Activated T-helper 1 cell treated with anti-CD3 and anti-CD28 coated beads, Interleukin-12 subunit alpha, Interleukin-12 subunit beta, Interleukin-2, Interleukin-4 antibody, amounts not matched to agents 30 ng/mL and 10 ng/mL and 1 ng/mL, durations not matched to agents 14 hours and 24 hours and 36 hours (primary cell): ENCODE measurements around the gene MAP7. TPM values are rescaled to one million over a fixed set of nuclear protein-coding genes. Genes with fewer than 3 reads are reported as not detected.

Experiments
- DNase-seq: peaks from one replicate; pipeline ENCODE4 v3.0.0; 2021; ENCODE audit warnings: low spot score
- H3K27ac Mint-ChIP-seq: one replicate; pipeline ENCODE4 v1.8.0; 2021; ENCODE audit warnings: mild to moderate bottlenecking, mixed read lengths
- H3K27me3 Mint-ChIP-seq: one replicate; pipeline ENCODE4 v1.8.0; 2022; ENCODE audit warnings: mild to moderate bottlenecking, moderate library complexity, mixed read lengths; ENCODE audit not compliant: insufficient read depth
- H3K36me3 Mint-ChIP-seq: one replicate; pipeline ENCODE4 v1.8.0; 2021; ENCODE audit warnings: low read depth, mixed read lengths
- H3K4me1 Mint-ChIP-seq: one replicate; pipeline ENCODE4 v1.8.0; 2021; ENCODE audit warnings: low read depth, mixed read lengths
- H3K4me3 Mint-ChIP-seq: one replicate; pipeline ENCODE4 v1.8.0; 2021; ENCODE audit warnings: mild to moderate bottlenecking, moderate library complexity, mixed read lengths
- H3K9me3 Mint-ChIP-seq: one replicate; pipeline ENCODE4 v1.8.0; 2021; ENCODE audit warnings: mixed read lengths
- intact Hi-C: fragments of 100-400 bp; cut with micrococcal nuclease; formaldehyde crosslinking; loops from one replicate; pipeline ENCODE4 v1.15.1; 2024
- total RNA-seq: library from RNA; stranded (reverse); gene quantifications from 2 replicates; pipeline ENCODE4 v1.2.3, GENCODE V29; 2022

Gene MAP7
- total RNA-seq, 1 donor from 2014 or later = 2.3 TPM

DNA sequence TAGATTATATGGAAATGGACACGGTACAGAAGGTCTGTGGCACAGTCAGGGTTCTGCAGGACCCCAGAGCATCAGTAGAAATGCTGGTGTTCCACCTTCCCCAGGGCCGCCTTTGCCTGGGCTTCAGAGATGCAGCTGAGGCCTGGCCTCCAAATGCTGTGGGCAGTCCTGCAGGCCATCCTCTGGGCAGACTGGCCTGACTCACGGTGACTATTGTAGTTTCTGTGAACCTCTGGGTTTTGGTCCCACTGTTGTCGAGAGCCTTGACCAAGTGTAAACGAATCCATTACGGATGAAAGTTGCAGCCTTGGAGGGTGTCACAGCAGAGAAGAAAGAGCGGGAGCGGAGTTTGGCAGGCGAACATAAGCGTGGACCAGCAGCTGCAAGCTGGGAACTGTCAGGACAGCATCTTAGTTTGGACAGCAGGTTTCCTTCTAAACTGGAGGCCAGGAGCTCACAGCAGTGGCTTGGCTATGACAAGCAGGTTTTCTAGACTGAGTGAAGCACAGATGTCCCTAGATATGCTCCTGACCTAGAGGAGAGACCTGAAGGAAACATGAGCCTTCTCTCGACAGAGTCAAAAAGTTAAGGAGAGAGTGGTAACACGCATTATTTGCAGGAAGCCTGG is 214.4 kb downstream of the MAP7 start:
- no peaks in the 10 kb centered on the region for H3K27me3 Mint-ChIP-seq
- intact Hi-C loops = no loop called here

DNA sequence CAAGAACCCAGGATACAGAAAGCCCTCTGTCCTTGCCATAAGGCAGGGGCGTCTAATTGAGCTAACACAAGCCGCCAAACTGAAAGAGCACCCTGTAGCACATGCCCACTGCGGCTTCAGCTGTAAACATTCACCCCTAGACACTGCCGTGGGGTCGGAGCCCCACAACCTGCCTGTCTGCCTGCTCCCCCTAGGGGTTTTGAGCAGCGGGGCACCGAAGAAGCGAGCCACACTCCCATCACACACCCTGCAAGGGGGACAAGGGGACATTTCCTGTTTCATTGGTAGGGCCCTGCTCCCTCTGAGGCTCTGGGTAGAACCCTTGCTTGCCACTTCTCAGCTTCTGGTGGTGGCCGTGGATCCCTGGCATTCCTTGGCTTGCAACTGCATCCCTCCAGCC is 215.4 kb downstream of the MAP7 start:
- no peak overlapping the region for H3K4me3 Mint-ChIP-seq
- DNase-seq = no peak
- no peaks in the 10 kb centered on the region for H3K9me3 Mint-ChIP-seq
- H3K27ac Mint-ChIP-seq = no peak overlapping the region
- no peaks in the 10 kb centered on the region for H3K4me1 Mint-ChIP-seq
- intact Hi-C loops = no loop called here
- no peaks in the 10 kb centered on the region for H3K27me3 Mint-ChIP-seq
- H3K36me3 Mint-ChIP-seq = no peaks in the 10 kb centered on the region

More for the DNA sequence above, 214.4 kb downstream of the MAP7 start:
- H3K27ac Mint-ChIP-seq = no peak overlapping the region
- H3K4me3 Mint-ChIP-seq = no peak overlapping the region
- no peaks in the 10 kb centered on the region for H3K4me1 Mint-ChIP-seq
- no peak for DNase-seq
- H3K36me3 Mint-ChIP-seq = no peaks in the 10 kb centered on the region
- H3K9me3 Mint-ChIP-seq = no peaks in the 10 kb centered on the region

DNA sequence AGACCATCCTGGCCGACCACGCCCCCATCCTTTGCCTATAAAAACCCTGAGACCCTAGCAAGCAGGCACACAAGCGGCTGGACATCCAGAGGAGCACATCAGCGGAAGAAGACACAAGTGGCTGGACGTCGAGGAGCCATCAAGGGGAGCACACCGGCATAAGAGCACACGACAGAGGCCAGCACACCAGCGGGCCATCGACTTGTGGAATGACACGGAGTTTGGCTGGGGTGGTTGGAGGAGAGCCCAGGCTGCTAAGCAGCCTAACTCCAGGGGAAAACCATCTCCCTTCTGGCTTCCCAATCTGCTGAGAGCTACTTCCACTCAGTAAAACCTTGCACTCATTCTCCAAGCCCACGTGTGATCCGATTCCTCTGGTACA is 215.8 kb downstream of the MAP7 start:
- DNase-seq = no peak
- Mint-ChIP-seq H3K4me3 (no peak overlapping the region), H3K4me1 (no peaks in the 10 kb centered on the region), H3K27ac (no peak overlapping the region), H3K36me3 (no peaks in the 10 kb centered on the region), H3K27me3 (no peaks in the 10 kb centered on the region), H3K9me3 (no peaks in the 10 kb centered on the region)
- intact Hi-C loops = no loop called here

DNA sequence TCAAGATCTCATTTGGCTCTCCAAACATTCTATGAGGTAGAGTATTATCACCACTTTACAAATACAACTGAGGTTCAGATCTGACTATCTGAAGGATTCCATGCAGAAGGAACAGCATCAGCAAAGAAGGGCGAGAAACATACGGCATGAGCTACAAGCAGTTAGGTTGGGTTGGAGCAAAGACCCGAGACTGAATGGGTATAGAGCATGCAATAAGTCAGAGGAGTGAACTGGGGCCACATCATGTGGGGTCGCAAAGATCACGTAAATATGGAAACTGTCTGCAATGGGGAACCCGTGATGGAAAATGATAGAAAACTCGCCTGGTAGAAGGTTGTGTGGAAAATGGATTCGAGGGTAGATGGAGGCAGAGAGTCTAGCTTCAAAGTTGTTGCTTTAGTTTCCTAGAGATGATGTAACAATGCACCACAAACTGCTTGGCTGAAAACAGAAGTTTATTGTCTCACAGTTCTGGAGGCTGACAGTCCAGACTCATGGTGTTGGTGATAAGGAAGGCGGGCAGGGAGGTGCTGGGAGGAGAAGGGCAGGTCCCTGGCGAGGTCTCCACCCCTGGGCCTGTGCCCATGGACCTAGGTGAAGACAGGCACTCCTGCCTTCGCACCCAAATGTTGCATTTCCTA is 216.3 kb downstream of the MAP7 start:
- Mint-ChIP-seq H3K9me3 (no peaks in the 10 kb centered on the region), H3K27ac (no peak overlapping the region), H3K4me1 (no peaks in the 10 kb centered on the region), H3K27me3 (no peaks in the 10 kb centered on the region), H3K36me3 (no peaks in the 10 kb centered on the region), H3K4me3 (no peak overlapping the region)
- DNase-seq = no peak
- intact Hi-C loops = no loop called here

DNA sequence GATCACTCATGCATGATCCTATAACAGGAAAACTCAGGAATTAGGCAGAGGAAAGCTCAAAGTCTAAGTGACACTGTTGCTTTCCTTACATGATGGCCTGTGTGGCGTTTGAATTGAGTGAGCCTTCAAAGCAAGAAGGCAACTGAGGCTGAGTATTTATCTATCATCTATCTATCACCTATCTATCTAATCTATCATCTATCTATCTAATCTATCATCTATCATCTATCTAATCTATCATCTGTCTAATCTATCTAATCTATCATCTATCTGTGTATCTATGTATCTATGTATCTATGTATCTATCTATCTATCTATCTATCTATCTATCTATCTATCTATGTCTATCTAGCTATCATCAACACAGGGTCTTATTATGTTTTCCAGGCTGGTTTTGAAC is 218.8 kb downstream of the MAP7 start:
- no peak for DNase-seq
- intact Hi-C loops = no loop called here
- H3K4me1 Mint-ChIP-seq = no peaks in the 10 kb centered on the region
- H3K36me3 Mint-ChIP-seq = no peaks in the 10 kb centered on the region
- no peak overlapping the region for H3K27ac Mint-ChIP-seq
- H3K4me3 Mint-ChIP-seq = no peak overlapping the region
- H3K27me3 Mint-ChIP-seq = peaks cover 3% of the 10 kb centered on the region
- H3K9me3 Mint-ChIP-seq = no peaks in the 10 kb centered on the region

DNA sequence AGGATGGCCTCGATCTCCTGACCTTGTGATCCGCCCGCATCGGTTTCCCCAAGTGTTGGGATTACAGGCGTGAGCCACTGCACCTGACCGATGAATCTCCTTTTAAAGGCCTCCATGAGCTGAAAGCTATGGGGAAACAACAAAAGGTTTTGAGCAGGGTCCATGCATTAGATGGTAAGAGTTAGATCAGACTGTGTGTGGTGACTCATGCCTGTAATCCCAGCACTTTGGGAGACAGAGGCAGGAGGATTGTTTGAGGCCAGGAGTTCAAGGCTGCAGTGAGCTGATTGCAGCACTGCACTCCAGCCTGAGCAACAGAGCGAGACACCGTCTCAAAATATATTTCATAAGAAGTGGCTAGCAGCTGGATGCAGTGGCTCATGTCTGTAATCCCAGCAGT is 219.6 kb downstream of the MAP7 start:
- no peaks in the 10 kb centered on the region for H3K9me3 Mint-ChIP-seq
- no peak overlapping the region for H3K4me3 Mint-ChIP-seq
- H3K4me1 Mint-ChIP-seq = no peaks in the 10 kb centered on the region
- H3K36me3 Mint-ChIP-seq = no peaks in the 10 kb centered on the region
- no peak for DNase-seq
- intact Hi-C loops = no loop called here
- peaks cover 3% of the 10 kb centered on the region for H3K27me3 Mint-ChIP-seq
- no peak overlapping the region for H3K27ac Mint-ChIP-seq

DNA sequence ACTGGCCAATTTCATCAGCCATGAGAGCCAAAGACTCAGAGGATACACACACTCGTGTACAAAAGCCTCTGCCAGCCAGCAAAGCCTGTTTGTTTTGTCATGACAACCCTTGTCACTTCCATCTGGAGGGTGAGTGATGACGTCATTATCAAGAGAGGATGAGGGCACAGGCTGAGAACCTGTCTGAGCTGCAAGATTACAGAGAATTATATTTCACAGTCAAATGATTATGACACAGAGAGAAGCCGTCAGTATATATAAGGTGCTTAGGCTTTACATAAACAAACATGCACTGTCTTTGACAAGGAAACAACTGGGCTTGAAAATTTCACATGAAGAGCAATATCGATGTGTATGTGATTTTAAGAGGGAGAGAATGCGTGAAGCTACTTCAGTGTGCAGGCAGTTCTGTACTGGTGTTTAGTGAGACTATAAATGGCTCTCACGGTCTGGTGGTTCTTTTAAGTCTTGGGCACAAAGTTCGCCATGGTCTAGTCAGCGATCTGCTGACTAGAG is 224.1 kb downstream of the MAP7 start:
- Mint-ChIP-seq H3K4me3 (no peak overlapping the region), H3K27me3 (peaks cover 7% of the 10 kb centered on the region), H3K36me3 (no peaks in the 10 kb centered on the region), H3K27ac (no peak overlapping the region), H3K4me1 (no peaks in the 10 kb centered on the region), H3K9me3 (no peaks in the 10 kb centered on the region)
- no peak for DNase-seq
- intact Hi-C loops = no loop called here

DNA sequence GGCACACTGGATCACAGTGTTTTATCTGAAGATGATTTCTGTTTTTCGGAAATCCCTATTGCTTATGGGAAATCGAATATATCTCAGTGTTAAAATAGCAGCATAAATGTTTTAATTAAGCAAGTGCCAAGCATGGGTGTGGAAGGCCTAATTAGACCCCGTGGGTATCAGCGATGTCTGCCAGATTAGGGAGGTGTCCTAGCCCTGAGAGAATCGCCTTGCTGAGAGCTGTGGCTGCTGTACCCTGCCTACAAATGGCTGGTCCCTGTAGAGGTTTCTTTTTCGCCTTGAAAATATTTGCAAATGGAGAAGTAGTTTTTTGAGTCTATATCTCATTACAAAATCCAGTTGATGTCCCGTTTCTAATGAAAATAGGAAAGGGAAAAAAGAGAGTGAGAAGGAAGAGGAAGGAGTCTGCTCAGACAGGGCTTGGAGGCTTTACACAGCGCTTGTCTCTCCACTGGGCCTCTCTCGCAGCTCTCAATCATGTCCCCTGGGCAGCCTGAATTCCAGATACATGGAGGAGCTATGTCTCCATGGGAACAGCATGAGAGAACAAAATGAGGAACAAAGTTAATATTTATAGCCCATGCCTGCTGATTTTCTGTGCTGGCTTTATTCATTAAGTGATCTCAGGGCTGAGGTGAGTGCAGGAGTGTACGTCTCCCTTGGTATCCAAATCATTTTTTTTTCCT is 225.4 kb downstream of the MAP7 start:
- intact Hi-C loops = no loop called here
- no peak for DNase-seq
- no peaks in the 10 kb centered on the region for H3K9me3 Mint-ChIP-seq
- no peak overlapping the region for H3K4me3 Mint-ChIP-seq
- H3K36me3 Mint-ChIP-seq = no peaks in the 10 kb centered on the region
- no peaks in the 10 kb centered on the region for H3K4me1 Mint-ChIP-seq
- no peak overlapping the region for H3K27ac Mint-ChIP-seq
- peaks cover 7% of the 10 kb centered on the region for H3K27me3 Mint-ChIP-seq

DNA sequence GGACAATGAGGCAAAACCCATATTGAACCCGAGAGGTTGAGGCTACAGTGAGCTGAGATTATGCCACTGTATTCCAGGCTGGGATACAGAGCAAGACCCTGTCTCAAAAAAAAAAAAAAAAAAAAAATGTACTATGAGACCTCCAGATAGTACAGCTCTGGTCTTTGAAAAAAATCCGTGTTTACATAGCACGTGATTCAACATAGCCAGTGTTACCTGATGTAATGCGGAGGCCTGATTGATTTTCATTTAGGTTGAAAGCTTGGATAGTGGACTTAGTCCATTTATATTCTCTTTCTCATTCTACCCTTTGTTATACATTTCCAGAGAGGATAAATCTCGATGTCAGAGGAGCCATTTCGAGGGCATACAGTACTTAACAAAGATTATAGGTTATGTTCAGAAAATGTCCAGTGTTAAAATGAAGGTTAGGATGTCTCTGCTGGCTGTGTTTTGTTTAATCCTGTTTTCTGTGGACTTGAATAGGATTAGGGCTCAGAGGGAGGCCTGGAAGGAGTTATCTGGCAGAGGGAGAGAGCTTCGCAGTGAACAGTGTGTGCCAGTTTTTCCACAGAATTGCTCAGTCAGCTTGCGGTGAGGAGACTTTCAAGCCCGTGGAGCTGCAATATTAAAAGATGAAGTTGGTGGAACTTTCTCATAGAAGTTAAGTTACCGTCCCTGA is 226.7 kb downstream of the MAP7 start:
- no peaks in the 10 kb centered on the region for H3K4me1 Mint-ChIP-seq
- H3K9me3 Mint-ChIP-seq = no peaks in the 10 kb centered on the region
- H3K36me3 Mint-ChIP-seq = no peaks in the 10 kb centered on the region
- H3K27ac Mint-ChIP-seq = no peak overlapping the region
- peaks cover 9% of the 10 kb centered on the region for H3K27me3 Mint-ChIP-seq
- no peak overlapping the region for H3K4me3 Mint-ChIP-seq
- no peak for DNase-seq
- intact Hi-C loops = no loop called here

DNA sequence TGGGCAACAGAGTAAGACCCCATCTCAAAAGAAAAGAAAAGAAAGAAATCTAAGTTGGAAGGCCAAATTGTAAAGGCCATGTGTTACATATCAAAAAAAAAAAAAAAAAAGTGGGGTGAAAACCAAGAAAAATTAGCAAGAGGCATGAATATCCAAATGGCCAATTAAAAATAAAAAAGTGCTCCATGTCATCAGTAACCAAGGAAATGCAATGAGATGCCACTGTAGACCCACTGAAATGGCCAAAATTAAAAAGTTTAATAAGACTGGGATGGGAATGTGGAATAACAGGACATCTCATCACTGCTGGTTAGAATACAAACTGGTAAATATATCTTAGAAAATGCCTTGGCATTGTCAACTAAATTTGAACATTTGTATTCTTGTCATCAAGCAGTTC is 230.5 kb downstream of the MAP7 start:
- peaks cover 6% of the 10 kb centered on the region for H3K27me3 Mint-ChIP-seq
- no peaks in the 10 kb centered on the region for H3K36me3 Mint-ChIP-seq
- no peak overlapping the region for H3K4me3 Mint-ChIP-seq
- H3K27ac Mint-ChIP-seq = no peak overlapping the region
- intact Hi-C loops = loop anchor here (5.0 to 10.0 kb wide), 2 partner anchors 37 to 785 kb away; no protein-coding TSS in a partner anchor
- no peaks in the 10 kb centered on the region for H3K4me1 Mint-ChIP-seq
- H3K9me3 Mint-ChIP-seq = no peaks in the 10 kb centered on the region
- DNase-seq = no peak

DNA sequence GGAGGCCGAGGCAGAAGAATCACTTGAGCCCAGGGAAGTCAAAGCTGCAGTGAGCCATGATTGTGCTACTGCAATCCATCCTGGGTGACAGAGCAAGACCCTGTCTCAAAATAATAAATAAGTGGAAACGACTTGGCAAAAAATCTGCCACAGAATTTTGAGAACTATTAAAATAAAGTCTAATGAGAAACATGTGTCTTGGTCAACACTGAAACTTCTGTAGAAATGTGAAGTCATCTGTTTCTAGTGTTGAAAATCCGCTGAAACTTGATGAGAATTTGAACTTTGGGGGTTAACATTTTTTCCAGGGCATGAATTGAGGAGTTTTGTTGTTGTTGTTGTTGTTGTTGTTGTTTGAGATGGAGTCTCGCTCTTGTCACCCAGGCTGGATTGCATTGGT is 231.5 kb downstream of the MAP7 start:
- Mint-ChIP-seq H3K9me3 (no peaks in the 10 kb centered on the region), H3K27me3 (peaks cover 3% of the 10 kb centered on the region), H3K4me3 (no peak overlapping the region), H3K4me1 (no peaks in the 10 kb centered on the region), H3K27ac (no peak overlapping the region), H3K36me3 (no peaks in the 10 kb centered on the region)
- intact Hi-C loops = loop anchor here (5.0 to 10.0 kb wide), 2 partner anchors 36 to 784 kb away; no protein-coding TSS in a partner anchor
- no peak for DNase-seq

DNA sequence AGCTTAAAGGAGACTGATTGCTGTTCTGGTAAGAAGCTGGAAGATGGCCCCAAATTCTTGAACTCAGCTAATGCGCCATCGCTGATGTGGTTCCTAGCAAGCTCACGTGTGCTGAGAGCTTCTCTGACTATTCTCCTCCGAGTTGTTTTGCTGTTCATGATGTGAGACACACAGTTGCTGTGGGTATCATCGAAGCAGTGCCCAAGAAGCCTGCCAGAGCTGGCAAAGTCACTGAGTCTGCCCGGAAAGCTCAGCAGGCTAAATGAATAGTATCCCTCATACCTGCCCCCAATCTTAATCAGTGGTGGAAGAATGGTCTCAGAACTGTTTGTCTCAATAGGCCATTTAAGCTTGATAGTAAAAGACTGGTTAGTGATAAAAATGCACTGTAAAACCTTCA is 232.3 kb downstream of the MAP7 start:
- no peak for DNase-seq
- Mint-ChIP-seq H3K9me3 (no peaks in the 10 kb centered on the region), H3K36me3 (no peaks in the 10 kb centered on the region), H3K4me1 (no peaks in the 10 kb centered on the region), H3K4me3 (no peak overlapping the region), H3K27me3 (peaks cover 5% of the 10 kb centered on the region), H3K27ac (no peak overlapping the region)
- intact Hi-C loops = loop anchor here (1.0 to 10.0 kb wide), 7 partner anchors 28 to 867 kb away; no protein-coding TSS in a partner anchor
